GM19438 (cell line): Measurements from ENCODE around the gene LYRM4.

Source experiments
- ATAC-seq: cut with Tn5 transposase; IDR thresholded peaks from one replicate; pipeline ENCODE4 v1.9.1; 2021; ENCODE audit warnings: low read depth; ENCODE audit not compliant: unreplicated experiment

Gene LYRM4

DNA sequence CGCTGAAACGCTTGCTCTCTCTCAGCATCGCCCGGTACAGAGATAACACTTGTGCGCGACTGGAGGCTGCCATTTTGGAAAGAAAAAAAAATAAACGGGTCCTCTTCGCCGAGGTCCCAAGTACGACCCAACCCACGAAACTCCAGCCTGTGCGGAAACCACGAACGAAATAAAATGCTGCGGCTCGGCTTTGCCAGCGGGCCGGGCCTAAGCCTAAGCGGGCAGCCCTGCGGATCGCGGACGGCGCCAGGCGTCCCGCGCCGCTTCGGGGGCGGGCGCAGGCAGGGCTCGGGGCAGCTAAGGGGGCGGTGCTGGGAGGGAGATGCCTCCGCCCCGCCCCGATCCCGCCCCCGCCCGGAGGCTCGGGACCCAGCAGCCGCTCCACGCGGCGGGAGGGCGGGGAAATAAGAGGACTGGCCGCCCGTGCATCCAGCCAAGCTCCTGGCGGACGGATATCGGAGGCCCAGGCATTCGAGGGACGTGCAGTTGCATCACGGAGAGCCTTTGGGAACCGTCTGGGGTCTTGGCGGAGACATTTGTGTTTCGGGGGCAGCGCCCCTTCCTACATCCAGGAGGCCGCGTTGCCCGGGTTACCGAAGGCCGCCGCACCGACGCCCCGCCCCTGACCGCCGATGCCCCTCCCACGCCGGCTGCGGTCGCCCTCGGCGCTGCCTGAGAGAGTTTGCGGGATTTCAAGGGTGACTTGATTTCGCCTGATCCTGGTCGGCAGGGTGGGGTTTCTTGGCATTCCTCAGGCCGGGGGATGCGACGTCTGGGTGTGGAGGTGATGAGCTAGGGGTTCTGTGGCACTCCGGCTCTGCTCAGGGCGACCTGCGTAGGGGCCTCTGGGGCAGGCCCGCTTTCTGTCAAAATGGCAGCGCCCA is at the start of gene LYRM4, which contains the start of gene FARS2:
LYRM4 (minus strand) TSS at position 290 of the 884 bp plus-strand sequence; CDS start at position 73, 217 bp downstream.
FARS2 (plus strand) TSS at position 853 of the 884 bp plus-strand sequence.
- peak; percentile 73 for ATAC-seq

DNA sequence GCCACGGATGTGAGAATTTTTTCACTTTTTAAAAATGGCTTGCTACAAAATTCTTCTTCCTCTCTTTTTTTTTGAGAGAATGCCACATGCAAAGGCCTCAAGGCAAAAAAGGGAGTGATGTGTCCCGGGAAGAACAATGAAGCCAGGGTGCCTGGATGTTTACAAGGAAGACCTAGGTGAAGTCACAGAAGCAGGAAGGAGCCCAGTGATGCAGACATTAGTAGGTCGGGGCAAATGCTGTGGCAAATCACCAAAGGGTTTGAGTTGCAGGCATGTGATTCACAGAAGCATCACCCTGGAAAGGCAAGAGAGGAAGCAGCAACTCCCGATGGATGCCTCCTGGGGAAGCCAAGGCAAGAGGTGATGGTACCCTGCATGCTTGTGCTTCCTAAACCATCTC is 47.3 kb upstream of the LYRM4 start:
- ATAC-seq, result no peak

DNA sequence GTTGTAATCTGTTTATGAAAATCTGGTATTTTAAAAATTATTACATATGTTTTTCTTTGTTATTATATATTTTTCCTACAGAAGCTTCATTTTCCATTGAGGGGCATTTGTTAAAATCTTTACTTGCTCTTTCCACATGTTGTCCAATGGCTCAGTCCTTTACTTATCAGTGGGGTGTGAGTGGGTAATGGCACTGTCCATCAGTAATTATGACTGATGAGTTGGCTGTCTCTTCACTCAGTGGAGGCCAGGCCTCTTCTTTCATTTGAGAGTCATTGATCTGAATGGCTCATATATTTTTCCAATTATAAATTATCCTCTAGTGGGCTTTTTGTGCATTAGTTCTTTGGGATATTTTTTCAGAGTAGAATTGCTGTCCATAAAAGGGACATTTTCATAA is 46.3 kb upstream of the LYRM4 start:
- no peak for ATAC-seq

DNA sequence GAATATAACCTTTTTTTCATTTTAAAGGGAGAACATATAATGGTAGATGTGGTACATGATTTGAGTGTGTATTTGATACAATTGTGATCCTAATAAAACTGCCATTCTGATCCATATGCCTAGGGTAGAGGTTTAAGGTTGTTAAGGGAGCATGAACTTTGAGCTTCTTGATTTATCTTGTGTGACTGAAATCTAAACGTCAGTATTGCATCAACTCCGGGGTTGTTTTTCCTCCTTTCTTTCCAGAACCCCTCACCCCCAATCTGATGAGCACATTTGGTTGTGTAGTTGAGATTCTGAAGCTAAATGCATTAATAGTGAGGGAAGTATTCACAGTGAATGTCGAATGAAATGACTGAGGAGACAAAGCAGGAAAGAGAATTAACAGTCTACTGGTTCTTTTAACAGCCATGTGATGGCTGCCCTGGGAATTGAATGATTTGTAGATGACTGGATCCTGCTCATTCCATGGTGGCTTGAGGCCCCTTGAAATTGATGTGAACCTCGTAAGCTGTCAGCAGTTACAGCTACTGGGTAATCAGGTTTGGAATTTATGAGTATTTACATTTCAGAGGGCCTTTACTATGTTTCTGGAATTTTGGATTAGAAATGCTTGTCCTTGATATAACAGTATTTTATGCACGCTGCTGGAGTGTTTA is 45.3 kb upstream of the LYRM4 start:
- ATAC-seq, result no peak

- no peak for ATAC-seq
Observed at GRCh38 chr6:5303682-5304081, 42.9 kb upstream of the LYRM4 start.

DNA sequence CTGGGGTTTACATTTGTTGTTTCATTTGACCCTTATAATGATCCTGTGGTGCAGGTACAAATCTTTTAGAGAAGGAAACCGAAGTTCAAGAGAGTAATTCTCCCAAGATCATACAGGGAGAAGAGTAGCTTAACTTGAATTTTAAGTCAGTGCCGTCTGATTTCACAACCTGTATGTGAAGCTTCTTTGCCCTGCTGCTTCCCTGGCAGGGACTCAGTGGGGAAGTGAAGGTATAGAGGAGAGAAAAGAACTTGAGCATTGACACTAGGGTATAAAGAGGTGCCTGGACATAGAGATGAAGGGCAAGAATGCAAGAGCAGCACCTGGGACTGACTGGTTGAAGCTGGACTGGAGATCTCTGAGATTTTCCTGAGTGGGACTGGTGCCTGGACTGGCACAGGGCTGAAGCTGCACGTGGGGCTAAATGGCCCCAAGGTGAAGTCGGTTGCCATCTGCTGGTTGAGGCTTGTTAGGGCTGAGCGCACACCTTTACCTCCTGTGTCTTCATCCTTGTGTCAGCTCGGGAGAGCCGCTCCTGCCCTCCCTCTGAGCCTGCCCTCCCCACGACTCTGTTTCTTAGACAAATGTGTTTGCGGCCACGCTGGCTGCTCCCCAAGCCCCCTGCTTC is 42.4 kb upstream of the LYRM4 start:
- peak; percentile 54 for ATAC-seq

DNA sequence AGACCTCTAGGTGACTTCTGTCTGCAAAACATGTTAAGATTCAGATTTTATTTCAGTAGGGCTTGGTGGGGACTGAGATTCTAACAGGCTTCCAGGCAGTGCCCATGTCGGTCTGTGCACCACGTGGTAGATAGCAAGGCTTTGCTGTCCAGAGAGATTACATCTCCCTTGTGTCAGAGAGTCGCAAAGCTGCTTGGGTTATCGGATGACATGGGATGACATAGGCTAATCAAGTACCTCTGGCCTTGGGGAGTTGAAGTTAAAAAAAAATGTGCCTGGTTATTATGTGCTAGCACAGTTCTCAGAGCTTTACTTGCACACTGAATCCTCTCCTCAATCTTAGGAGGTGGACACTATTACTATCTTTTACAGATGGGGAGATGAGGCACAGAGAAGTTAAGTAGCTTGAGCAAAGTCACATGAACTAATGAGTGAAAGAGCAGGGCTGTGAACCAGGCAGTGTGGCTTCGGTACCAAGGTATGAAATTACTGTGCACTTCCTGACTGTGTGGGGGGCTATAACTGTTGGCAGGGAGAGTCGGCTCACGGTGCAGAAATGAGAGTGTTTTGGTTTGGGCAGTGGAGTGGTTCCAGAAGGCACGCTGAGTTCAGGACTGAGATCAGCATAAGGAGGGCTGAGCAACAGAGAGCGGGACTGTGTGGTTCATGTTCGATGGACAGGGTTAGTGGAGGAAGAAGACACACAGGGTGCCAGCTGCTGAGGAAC is 41.6 kb upstream of the LYRM4 start:
- ATAC-seq, result peak; percentile 84

DNA sequence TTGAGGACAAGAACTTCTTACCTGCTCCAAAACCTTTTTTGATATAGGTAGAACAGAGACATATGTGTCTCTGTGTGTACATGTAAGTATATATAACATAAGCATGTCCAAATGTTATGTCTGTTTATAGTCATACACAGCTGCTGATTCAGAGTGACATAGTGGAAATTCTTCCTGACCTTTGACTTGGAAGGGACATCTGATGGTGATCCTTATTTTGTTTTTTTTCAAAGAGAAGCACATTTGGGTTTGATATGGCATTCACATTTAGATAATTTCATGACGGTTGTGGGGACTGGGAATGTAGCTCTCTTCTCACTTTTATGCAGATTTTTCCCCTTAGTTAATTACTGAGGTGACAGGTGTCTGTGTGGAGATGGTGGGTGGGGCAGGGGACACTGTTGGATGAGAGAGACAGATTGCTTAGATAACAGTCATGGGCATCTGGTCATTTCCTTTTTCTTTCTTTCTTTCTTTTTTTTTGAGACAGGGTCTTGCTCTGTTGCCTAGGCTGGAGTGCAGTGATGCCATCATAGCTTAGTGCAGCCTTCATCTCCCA is 39.5 kb upstream of the LYRM4 start:
- no peak for ATAC-seq

- ATAC-seq, result no peak
Observed at GRCh38 chr6:5295623-5296022, 34.9 kb upstream of the LYRM4 start.

GRCh38 chr6:5294392-5295211 is 33.9 kb upstream of the LYRM4 start:
- no peak for ATAC-seq

- ATAC-seq, result no peak
Observed at GRCh38 chr6:5293692-5294091, 32.9 kb upstream of the LYRM4 start.

- ATAC-seq, result no peak
Observed at GRCh38 chr6:5292154-5292553, 31.4 kb upstream of the LYRM4 start.

DNA sequence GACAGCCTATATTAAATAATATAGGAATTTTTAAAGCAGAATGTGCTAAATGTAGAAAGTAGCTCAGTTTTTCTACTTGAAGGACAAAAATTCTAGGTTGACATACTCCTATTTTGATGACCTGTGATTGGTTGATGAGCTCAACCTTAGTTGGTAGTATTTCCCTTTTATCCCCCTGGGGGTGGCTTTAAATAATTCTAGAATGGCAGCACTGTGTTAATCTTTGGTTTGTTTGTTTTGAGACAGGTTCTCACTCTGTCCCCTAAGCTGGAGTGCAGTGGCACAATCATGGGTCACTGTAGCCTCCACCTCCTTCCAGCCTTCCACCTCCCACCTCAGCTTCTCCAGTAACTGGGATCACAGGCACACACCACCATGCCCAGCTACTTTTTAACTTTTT is 29.8 kb upstream of the LYRM4 start:
- ATAC-seq, result no peak

GRCh38 chr6:5290097-5290496 is 29.3 kb upstream of the LYRM4 start:
- ATAC-seq, result no peak

- ATAC-seq, result no peak
Observed at GRCh38 chr6:5287966-5288297, 27.2 kb upstream of the LYRM4 start.

DNA sequence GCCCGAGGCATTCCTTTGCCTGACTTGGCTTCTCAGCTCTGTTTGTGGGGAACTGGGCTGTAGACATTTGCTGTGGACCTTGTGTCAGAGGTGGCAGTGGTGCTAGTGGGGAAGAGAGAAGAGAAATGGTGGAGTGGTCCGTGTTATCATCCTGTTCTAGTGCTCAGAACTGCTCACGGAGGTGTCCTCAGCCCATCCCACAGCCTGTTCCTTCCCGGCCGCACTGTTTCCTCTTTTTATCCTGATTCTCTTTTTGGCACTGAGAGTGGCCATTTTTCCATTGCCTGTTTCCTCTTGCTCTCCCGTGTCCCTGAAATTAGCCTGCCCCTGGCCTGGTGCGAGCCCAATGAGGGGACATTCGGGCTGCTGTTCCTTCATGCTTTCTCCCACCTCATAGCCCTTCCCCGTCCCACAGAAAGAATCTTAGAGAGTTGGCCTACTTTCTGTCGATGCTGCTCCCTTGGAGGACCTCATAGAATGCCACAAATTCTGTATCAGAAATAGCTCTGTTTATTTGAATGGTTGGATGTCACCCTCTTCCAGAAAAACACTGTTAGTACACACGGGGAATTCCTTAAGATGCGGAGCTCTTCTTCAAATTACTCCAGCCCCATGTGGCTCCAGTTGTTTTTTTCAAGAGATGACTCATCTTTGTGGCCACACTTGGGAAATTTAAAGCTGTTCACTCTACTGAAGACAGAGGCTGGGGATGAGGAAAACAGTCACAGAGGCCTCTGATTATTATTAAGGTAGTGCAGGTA is 26.6 kb upstream of the LYRM4 start:
- ATAC-seq, result no peak

- ATAC-seq, result no peak
Observed at GRCh38 chr6:5286780-5287179, 26.0 kb upstream of the LYRM4 start.

- no peak for ATAC-seq
Observed at GRCh38 chr6:5285526-5285925, 24.8 kb upstream of the LYRM4 start.

- no peak for ATAC-seq
Observed at GRCh38 chr6:5285081-5285480, 24.3 kb upstream of the LYRM4 start.
